ENCODE data around the gene DPP6. TPM values are rescaled to one million over a fixed set of nuclear protein-coding genes. Genes with fewer than 3 reads are reported as not detected.
A peak's percentile ranks its signal among the peaks of the same experiment; 100 is the strongest.

The DPP6 gene
- polyA plus RNA-seq, 2 of the 4 experiments (the other 2 are of a cell fraction) = not detected

GRCh38 chr7:154913638-154914307, 861.6 kb downstream of the DPP6 start (continued):
- TF ChIP-seq SMC3 (IDR thresholded peaks at IDR 0.05) = peak; percentile 55; the same call in 2 of the 3 replicates
- TF ChIP-seq ESRRA (IDR thresholded peaks at IDR 0.05; ENCODE audit: borderline replicate concordance, low read length) = 0 out of 2 replicates have a peak, but pooled peaks have one; percentile 34

DNA sequence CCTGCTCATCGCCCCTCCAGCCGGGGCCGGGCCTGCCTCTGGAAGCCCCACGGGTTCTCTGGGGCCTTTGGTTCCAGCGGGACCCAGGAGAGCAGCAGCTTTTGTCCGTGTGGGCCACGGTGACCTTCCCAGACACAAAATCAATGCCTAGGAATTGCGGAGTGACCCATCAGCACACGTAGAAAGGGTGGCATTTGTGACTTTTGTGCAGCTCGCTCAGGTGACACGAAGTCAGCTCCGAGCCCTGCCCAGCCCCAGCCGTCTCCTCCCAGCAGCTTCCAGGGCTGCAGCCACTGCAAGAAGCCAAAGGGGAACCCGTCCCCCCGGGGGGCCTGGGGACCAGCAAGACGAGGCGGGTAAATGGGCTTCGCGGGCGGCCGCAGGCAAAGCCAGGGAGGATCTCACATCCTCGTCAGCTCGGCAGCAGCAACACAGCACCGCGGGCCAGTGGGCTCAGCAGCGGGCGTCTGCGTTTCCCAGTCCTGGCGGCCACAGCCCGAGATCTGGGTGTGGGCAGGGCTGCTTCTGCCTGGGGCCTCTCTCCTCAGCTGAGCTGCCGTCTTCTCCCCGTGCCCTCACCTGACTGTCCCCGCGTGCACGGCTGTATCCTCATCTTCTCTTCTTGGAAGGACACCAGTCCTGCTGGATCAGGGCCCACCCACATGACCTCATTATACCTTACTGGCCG, 862.3 kb downstream of the DPP6 start:
- no peak for FAIRE-seq
- no peak for TF ChIP-seq EHMT2 (IDR thresholded peaks at IDR 0.05; ENCODE audit: low read depth)
- ATAC-seq = peak; percentile 4 to 26; a peak in 3 of 6 replicates
- 81% methylated on average over 23 of the region's 36 CpGs for WGBS (ENCODE audit: missing lambda C conversion rate)
- Histone ChIP-seq H3K4me3 (no peak overlapping the region), H3K9me3 (peaks cover 9% of the 10 kb centered on the region; the same call in 2 of the 3 replicates), H3K4me2 (no peak overlapping the region), H3K4me1 (no peaks in the 10 kb centered on the region), H3K27ac (no peak overlapping the region)
- DNase-seq (ENCODE audit: low read depth in 1 of 2, low spot score in 1 of 2) = no peak
- ChIA-PET CTCF (interaction anchor here (0.6 to 5.3 kb wide), 29 partner anchors 9 to 891 kb away, joined by 3 to 49 read pairs (median 5); no protein-coding TSS in a partner anchor), POLR2A (no interaction called here)

GRCh38 chr7:154914996-154915380, 862.8 kb downstream of the DPP6 start:
- no peak overlapping the region for H3K27ac ChIP-seq
- no peak overlapping the region for H3K4me3 ChIP-seq
- FAIRE-seq (no peak), DNase-seq (ENCODE audit: low read depth in 1 of 2, low spot score in 1 of 2) (no peak), ATAC-seq (no peak)
- peaks cover 9% of the 10 kb centered on the region; the same call in 2 of the 3 replicates for H3K9me3 ChIP-seq
- CTCF ChIA-PET = interaction anchor here (0.6 to 5.3 kb wide), 12 partner anchors 9 to 853 kb away, joined by 3 to 49 read pairs (median 7); no protein-coding TSS in a partner anchor
- 57% methylated on average over 7 of the region's 18 CpGs for WGBS (ENCODE audit: missing lambda C conversion rate)
- POLR2A ChIA-PET = no interaction called here
- no peaks in the 10 kb centered on the region for H3K4me1 ChIP-seq
- TF ChIP-seq CEBPB (IDR thresholded peaks at IDR 0.05) (no peak), EHF (CRISPR knock-in tag; IDR thresholded peaks at IDR 0.05) (no peak), PBX3 (IDR thresholded peaks at IDR 0.05) (no peak), HOXB5 (CRISPR knock-in tag; IDR thresholded peaks at IDR 0.05) (no peak), FOSB (CRISPR knock-in tag; IDR thresholded peaks at IDR 0.05) (no peak), MAX (IDR thresholded peaks at IDR 0.05) (no peak), CBX2 (IDR thresholded peaks at IDR 0.05; ENCODE audit: borderline replicate concordance, low read depth) (no peak), ZSCAN20 (CRISPR knock-in tag; IDR thresholded peaks at IDR 0.05) (no peak), RNF2 (IDR thresholded peaks at IDR 0.05; ENCODE audit: borderline replicate concordance, low read depth) (no peak), POLR2A (IDR thresholded peaks at IDR 0.05; ENCODE audit: low read length) (no peak), ZC3H11A (IDR thresholded peaks at IDR 0.05) (no peak), PHF8 (IDR thresholded peaks at IDR 0.05; ENCODE audit: borderline replicate concordance, low read depth) (no peak), HOXB13 (CRISPR knock-in tag; IDR thresholded peaks at IDR 0.05; ENCODE audit: low read depth) (no peak)
- TF ChIP-seq, protein P1, sequence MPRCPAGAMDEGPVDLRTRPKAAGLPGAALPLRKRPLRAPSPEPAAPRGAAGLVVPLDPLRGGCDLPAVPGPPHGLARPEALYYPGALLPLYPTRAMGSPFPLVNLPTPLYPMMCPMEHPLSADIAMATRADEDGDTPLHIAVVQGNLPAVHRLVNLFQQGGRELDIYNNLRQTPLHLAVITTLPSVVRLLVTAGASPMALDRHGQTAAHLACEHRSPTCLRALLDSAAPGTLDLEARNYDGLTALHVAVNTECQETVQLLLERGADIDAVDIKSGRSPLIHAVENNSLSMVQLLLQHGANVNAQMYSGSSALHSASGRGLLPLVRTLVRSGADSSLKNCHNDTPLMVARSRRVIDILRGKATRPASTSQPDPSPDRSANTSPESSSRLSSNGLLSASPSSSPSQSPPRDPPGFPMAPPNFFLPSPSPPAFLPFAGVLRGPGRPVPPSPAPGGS (IDR thresholded peaks at IDR 0.05) = no peak
- TF ChIP-seq, protein P2, sequence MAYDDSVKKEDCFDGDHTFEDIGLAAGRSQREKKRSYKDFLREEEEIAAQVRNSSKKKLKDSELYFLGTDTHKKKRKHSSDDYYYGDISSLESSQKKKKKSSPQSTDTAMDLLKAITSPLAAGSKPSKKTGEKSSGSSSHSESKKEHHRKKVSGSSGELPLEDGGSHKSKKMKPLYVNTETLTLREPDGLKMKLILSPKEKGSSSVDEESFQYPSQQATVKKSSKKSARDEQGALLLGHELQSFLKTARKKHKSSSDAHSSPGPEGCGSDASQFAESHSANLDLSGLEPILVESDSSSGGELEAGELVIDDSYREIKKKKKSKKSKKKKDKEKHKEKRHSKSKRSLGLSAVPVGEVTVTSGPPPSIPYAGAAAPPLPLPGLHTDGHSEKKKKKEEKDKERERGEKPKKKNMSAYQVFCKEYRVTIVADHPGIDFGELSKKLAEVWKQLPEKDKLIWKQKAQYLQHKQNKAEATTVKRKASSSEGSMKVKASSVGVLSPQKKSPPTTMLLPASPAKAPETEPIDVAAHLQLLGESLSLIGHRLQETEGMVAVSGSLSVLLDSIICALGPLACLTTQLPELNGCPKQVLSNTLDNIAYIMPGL (CRISPR knock-in tag; IDR thresholded peaks at IDR 0.05; ENCODE audit: borderline replicate concordance) = no peak
- H3K4me2 ChIP-seq = no peak overlapping the region
